Measurements from ENCODE around the gene ZNF524.
A peak's percentile ranks its signal among the peaks of the same experiment; 100 is the strongest.

ZNF524 gene

GRCh38 chr19:55579766-55580621 is 20.1 kb upstream of the ZNF524 start:
- H2AFZ ChIP-seq (ENCODE audit: low read length), result no peak overlapping the region
- no peak overlapping the region for H3K4me3 ChIP-seq (ENCODE audit: low read length)
- no peak overlapping the region for H3K27ac ChIP-seq (ENCODE audit: low read length)
- no peaks in the 10 kb centered on the region for H4K20me1 ChIP-seq (ENCODE audit: insufficient read depth, low read length)
- no peak overlapping the region for H3K4me2 ChIP-seq (ENCODE audit: low read depth, low read length)
- no peaks in the 10 kb centered on the region for H3F3A ChIP-seq (ENCODE audit: insufficient read depth, low read length)
- H3K79me2 ChIP-seq (ENCODE audit: low read length), result no peaks in the 10 kb centered on the region
- peaks cover 57% of the 10 kb centered on the region for H3K27me3 ChIP-seq (replicated peaks; ENCODE audit: insufficient read depth, low read length)
- no peaks in the 10 kb centered on the region for H3K9me2 ChIP-seq (replicated peaks; ENCODE audit: insufficient read depth, low read length)
- no peaks in the 10 kb centered on the region for H3K4me1 ChIP-seq (ENCODE audit: low read length)
- no peak overlapping the region for H3K9ac ChIP-seq (ENCODE audit: low read length)
- no peak for TF ChIP-seq CTCF (IDR thresholded peaks at IDR 0.05; ENCODE audit: low read length)
- TF ChIP-seq EZH2phosphoT487 (IDR thresholded peaks at IDR 0.05; ENCODE audit: low read length), result no peak
- TF ChIP-seq EZH2 (optimal IDR thresholded peaks at IDR 0.05; ENCODE audit: low read depth, low read length), result no peak
- no peaks in the 10 kb centered on the region for H3K36me3 ChIP-seq (replicated peaks; ENCODE audit: insufficient read depth, low read length)
- DNase-seq, result no peak
- H3K9me3 ChIP-seq (replicated peaks; ENCODE audit: insufficient read depth, low read length), result no peaks in the 10 kb centered on the region

GRCh38 chr19:55580628-55581144 is 19.4 kb upstream of the ZNF524 start, which contains the start of gene ZNF579:
Gene ZNF579 (minus strand): TSS chr19:55580848. CDS start chr19:55579639, 1,209 bp downstream.
- no peaks in the 10 kb centered on the region for H3K4me1 ChIP-seq (ENCODE audit: low read length)
- no peaks in the 10 kb centered on the region for H3K79me2 ChIP-seq (ENCODE audit: low read length)
- H3K36me3 ChIP-seq (replicated peaks; ENCODE audit: insufficient read depth, low read length), result no peaks in the 10 kb centered on the region
- no peaks in the 10 kb centered on the region for H3K9me2 ChIP-seq (replicated peaks; ENCODE audit: insufficient read depth, low read length)
- no peak for DNase-seq
- H4K20me1 ChIP-seq (ENCODE audit: insufficient read depth, low read length), result no peaks in the 10 kb centered on the region
- 0 out of 2 replicates have a peak within 1 kb of the TSS, but pooled peaks have one; percentile 48 for H2AFZ ChIP-seq (ENCODE audit: low read length)
- H3K9me3 ChIP-seq (replicated peaks; ENCODE audit: insufficient read depth, low read length), result no peaks in the 10 kb centered on the region
- H3F3A ChIP-seq (ENCODE audit: insufficient read depth, low read length), result no peaks in the 10 kb centered on the region
- peaks cover 60% of the 10 kb centered on the region for H3K27me3 ChIP-seq (replicated peaks; ENCODE audit: insufficient read depth, low read length)
- H3K9ac ChIP-seq (ENCODE audit: low read length), result no peak within 1 kb of the TSS
- TF ChIP-seq EZH2phosphoT487 (IDR thresholded peaks at IDR 0.05; ENCODE audit: low read length) (no peak), EZH2 (optimal IDR thresholded peaks at IDR 0.05; ENCODE audit: low read depth, low read length) (no peak), CTCF (IDR thresholded peaks at IDR 0.05; ENCODE audit: low read length) (no peak)
- H3K4me3 ChIP-seq (ENCODE audit: low read length), result peak within 1 kb of the TSS; percentile 17; the same call in 1 of the 2 replicates
- H3K4me2 ChIP-seq (ENCODE audit: low read depth, low read length), result no peak within 1 kb of the TSS; the same call in 1 of the 2 replicates
- no peak within 1 kb of the TSS for H3K27ac ChIP-seq (ENCODE audit: low read length)

- Histone ChIP-seq H3K4me1 (ENCODE audit: low read length) (no peaks in the 10 kb centered on the region), H3K27me3 (replicated peaks; ENCODE audit: insufficient read depth, low read length) (peaks cover 61% of the 10 kb centered on the region), H3F3A (ENCODE audit: insufficient read depth, low read length) (no peaks in the 10 kb centered on the region), H2AFZ (ENCODE audit: low read length) (0 out of 2 replicates have a peak overlapping the region, but pooled peaks have one; percentile 48), H3K79me2 (ENCODE audit: low read length) (no peaks in the 10 kb centered on the region), H4K20me1 (ENCODE audit: insufficient read depth, low read length) (no peaks in the 10 kb centered on the region), H3K36me3 (replicated peaks; ENCODE audit: insufficient read depth, low read length) (no peaks in the 10 kb centered on the region), H3K9me2 (replicated peaks; ENCODE audit: insufficient read depth, low read length) (no peaks in the 10 kb centered on the region), H3K4me3 (ENCODE audit: low read length) (peak overlapping the region; percentile 17; the same call in 1 of the 2 replicates), H3K9ac (ENCODE audit: low read length) (no peak overlapping the region), H3K27ac (ENCODE audit: low read length) (no peak overlapping the region), H3K9me3 (replicated peaks; ENCODE audit: insufficient read depth, low read length) (no peaks in the 10 kb centered on the region), H3K4me2 (ENCODE audit: low read depth, low read length) (no peak overlapping the region; the same call in 1 of the 2 replicates)
- TF ChIP-seq CTCF (IDR thresholded peaks at IDR 0.05; ENCODE audit: low read length) (no peak), EZH2phosphoT487 (IDR thresholded peaks at IDR 0.05; ENCODE audit: low read length) (no peak), EZH2 (optimal IDR thresholded peaks at IDR 0.05; ENCODE audit: low read depth, low read length) (no peak)
- DNase-seq, result no peak
Measured at GRCh38 chr19:55581145-55581822, 18.8 kb upstream of the ZNF524 start.
